B cell (primary cell): ENCODE data around the gene DDX10.

ENCODE experiments used
- CTCF ChIP-seq: fragments of 200-600 bp; IDR thresholded peaks from one replicate; pipeline ENCODE4 v1.8.0; 2022; ENCODE audit warnings: antibody characterized with exemption, mild to moderate bottlenecking
- EZH2 ChIP-seq: IDR thresholded peaks from 2 replicates; pipeline ENCODE4 v1.6.1; 2012; ENCODE audit warnings: borderline replicate concordance, low read depth, mild to moderate bottlenecking, moderate library complexity, low read length; ENCODE audit not compliant: insufficient read depth, poor library complexity, severe bottlenecking

- TF ChIP-seq CTCF (no peak), EZH2 (no peak)
Measured at GRCh38 chr11:108872781-108873291, 208.0 kb downstream of the DDX10 start.
